Measurements from ENCODE around the gene GPR17.

Gene GPR17

GRCh38 chr2:127698553-127699355 is 52.8 kb downstream of the GPR17 start:
- DNase-seq = no peak

- DNase-seq = no peak
These were observed 54.7 kb downstream of the GPR17 start for GRCh38 chr2:127700527-127701192.

GRCh38 chr2:127701193-127701650 is 55.3 kb downstream of the GPR17 start, which contains the start of gene SFT2D3:
Gene SFT2D3 (plus strand): TSS chr2:127701497. CDS start chr2:127701529, 32 bp downstream.
- peak; percentile 92 for DNase-seq

- peak; percentile 85 for DNase-seq
These were observed 55.9 kb downstream of the GPR17 start for GRCh38 chr2:127701651-127702394.

Data from NCI-H2171 treated with DMSO at 0.1 percent for 48 hours (cell line).